ENCODE data around the gene KANK2.
"Not testable (repeated sequence)": the region's sequence is repeated elsewhere in the genome, so short reads cannot be mapped to it uniquely, and the experiment has no call there.

The KANK2 gene

DNA sequence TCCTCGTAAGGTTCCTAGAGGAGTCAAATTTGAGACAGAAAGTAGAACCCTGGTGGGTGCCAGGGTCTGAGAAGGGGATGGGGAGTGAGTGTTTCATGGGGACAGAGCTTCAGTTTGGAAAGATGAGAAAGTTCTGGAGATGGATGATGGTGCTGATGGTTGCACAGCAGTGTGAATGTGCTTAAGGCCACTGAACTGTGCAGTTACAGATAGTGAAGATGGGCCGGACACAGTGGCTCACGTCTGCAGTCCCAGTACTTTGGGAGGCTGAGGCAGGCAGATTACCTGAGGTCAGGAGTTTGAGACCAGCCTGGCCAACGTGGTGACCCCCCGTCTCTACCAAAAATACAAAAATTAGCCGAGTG, 42.7 kb downstream of the KANK2 start:
- H3K27ac Mint-ChIP-seq (ENCODE audit: low read depth), result peak overlapping the region; percentile 67
- DNase-seq (ENCODE audit: low spot score in 2 of 2) (no peak), ATAC-seq (replicated peaks; ENCODE audit: extremely low read depth, poor library complexity, severe bottlenecking) (no peak)
- no peaks in the 10 kb centered on the region for H3K27me3 Mint-ChIP-seq
- H3K9me3 Mint-ChIP-seq, result no peaks in the 10 kb centered on the region
- peaks cover 14% of the 10 kb centered on the region for H3K4me1 Mint-ChIP-seq
- H3K4me3 Mint-ChIP-seq, result peak overlapping the region; percentile 71
- H3K36me3 Mint-ChIP-seq (ENCODE audit: insufficient read depth), result peaks cover 5% of the 10 kb centered on the region

DNA sequence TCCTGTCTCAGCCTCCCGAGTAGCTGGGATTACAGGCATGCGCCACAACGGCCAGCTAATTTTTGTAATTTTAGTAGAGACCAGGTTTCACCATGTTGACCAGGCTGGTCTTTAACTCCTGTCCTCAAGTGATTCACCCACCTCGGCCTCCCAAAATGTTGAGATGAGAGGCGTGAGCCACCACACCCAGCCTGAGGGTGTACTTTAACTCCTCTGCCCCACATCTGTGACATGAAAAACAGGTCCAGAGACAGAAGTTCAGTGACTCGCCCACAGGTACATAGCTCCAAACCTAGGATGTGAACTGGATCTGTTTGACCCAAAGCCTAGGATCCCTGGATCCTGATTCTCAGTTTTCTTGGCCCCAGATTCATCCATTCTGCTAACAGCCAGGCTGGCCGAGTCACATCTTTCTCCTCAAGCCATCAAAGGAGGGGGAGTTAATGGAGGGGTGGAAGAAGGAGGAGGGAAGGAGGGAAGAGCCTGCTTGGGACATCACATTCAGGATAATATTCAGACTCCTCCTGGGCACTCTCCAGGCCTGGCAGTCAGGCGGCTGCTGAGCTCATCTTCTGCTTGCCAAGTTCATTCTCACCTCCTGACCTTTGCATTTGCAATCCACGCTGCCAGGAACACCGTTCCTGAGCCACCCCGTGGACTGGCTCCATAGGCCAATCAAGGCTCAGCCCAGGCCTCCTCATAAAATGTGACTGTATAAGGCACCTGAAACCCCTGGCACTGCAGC, 44.9 kb downstream of the KANK2 start:
- H3K4me1 Mint-ChIP-seq, result peaks cover 14% of the 10 kb centered on the region
- H3K4me3 Mint-ChIP-seq, result no peak overlapping the region
- H3K27me3 Mint-ChIP-seq, result no peaks in the 10 kb centered on the region
- no peak for ATAC-seq (replicated peaks; ENCODE audit: extremely low read depth, poor library complexity, severe bottlenecking)
- no peak overlapping the region for H3K27ac Mint-ChIP-seq (ENCODE audit: low read depth)
- no peaks in the 10 kb centered on the region for H3K9me3 Mint-ChIP-seq
- H3K36me3 Mint-ChIP-seq (ENCODE audit: insufficient read depth), result peaks cover 8% of the 10 kb centered on the region
- no peak for DNase-seq (ENCODE audit: low spot score in 2 of 2)

DNA sequence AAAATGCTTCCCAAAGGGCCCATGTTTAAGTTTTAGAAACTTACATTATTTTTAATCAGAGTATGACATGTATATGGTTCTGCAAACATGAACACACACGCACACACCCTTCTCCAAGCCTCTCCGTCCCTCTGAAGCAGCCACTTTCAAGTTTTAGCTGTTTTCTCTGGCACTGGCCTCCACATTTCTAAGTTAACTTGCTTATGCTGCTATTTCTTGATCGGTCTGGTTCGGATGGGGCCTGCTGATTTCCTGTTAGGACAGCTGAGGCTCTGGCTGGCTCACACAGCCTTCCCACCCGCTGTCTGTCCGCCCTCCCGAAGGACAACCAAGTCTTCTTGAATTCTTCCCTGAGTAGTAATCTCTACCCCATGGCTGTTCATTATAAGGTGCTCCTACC, 46.2 kb downstream of the KANK2 start:
- DNase-seq (ENCODE audit: low spot score in 2 of 2), result no peak
- H3K36me3 Mint-ChIP-seq (ENCODE audit: insufficient read depth), result peaks cover 8% of the 10 kb centered on the region
- no peak for ATAC-seq (replicated peaks; ENCODE audit: extremely low read depth, poor library complexity, severe bottlenecking)
- H3K4me1 Mint-ChIP-seq, result peaks cover 14% of the 10 kb centered on the region
- H3K4me3 Mint-ChIP-seq, result no peak overlapping the region
- no peaks in the 10 kb centered on the region for H3K9me3 Mint-ChIP-seq
- H3K27ac Mint-ChIP-seq (ENCODE audit: low read depth), result no peak overlapping the region
- H3K27me3 Mint-ChIP-seq, result no peaks in the 10 kb centered on the region

DNA sequence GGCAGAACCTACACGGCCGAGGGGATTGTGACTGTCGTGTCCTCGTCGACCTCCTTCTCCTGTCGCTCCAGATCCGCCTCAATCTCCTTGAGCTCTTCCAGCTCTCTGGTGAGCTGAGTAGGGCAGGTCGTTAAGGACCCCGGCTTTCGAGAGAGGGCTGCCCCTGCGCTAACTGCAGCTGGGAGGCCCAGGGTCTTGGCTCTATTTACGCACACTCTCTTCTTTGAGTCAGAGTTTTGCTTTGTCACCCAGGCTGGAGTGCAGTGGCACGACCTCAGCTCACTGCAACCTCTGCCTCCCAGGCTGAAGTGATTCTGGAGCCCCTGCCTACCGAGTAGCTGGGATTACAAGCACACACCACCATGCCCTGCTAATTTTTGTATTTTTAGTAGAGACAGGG, 49.3 kb downstream of the KANK2 start:
- Mint-ChIP-seq H3K4me1 (no peaks in the 10 kb centered on the region), H3K27me3 (no peaks in the 10 kb centered on the region), H3K36me3 (ENCODE audit: insufficient read depth) (peaks cover 3% of the 10 kb centered on the region), H3K27ac (ENCODE audit: low read depth) (no peak overlapping the region), H3K4me3 (no peak overlapping the region), H3K9me3 (no peaks in the 10 kb centered on the region)
- ATAC-seq (replicated peaks; ENCODE audit: extremely low read depth, poor library complexity, severe bottlenecking) (no peak), DNase-seq (ENCODE audit: low spot score in 2 of 2) (no peak)

DNA sequence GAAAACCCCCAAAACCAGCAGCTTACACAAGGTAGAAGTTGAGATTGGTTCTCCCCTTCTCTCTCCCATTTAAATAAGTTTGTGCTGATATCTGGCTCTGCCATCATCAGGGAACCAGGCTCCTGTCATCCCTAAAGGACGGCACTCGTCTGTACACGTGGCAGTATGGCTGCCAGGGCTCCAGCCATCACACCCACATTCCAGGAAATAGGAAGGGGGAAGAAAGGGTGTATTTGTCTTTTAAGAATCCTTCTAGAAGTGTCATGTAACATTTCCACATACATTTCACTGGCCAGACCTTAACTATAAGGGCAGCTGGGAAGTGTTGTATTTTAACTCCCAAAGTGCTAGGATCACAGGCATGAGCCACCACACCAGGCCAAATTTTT, 51.8 kb downstream of the KANK2 start:
- Mint-ChIP-seq H3K27me3 (no peaks in the 10 kb centered on the region), H3K4me3 (no peak overlapping the region), H3K27ac (ENCODE audit: low read depth) (no peak overlapping the region), H3K36me3 (ENCODE audit: insufficient read depth) (peaks cover 3% of the 10 kb centered on the region), H3K4me1 (no peaks in the 10 kb centered on the region), H3K9me3 (no peaks in the 10 kb centered on the region)
- ATAC-seq (replicated peaks; ENCODE audit: extremely low read depth, poor library complexity, severe bottlenecking) (no peak), DNase-seq (ENCODE audit: low spot score in 2 of 2) (no peak)

DNA sequence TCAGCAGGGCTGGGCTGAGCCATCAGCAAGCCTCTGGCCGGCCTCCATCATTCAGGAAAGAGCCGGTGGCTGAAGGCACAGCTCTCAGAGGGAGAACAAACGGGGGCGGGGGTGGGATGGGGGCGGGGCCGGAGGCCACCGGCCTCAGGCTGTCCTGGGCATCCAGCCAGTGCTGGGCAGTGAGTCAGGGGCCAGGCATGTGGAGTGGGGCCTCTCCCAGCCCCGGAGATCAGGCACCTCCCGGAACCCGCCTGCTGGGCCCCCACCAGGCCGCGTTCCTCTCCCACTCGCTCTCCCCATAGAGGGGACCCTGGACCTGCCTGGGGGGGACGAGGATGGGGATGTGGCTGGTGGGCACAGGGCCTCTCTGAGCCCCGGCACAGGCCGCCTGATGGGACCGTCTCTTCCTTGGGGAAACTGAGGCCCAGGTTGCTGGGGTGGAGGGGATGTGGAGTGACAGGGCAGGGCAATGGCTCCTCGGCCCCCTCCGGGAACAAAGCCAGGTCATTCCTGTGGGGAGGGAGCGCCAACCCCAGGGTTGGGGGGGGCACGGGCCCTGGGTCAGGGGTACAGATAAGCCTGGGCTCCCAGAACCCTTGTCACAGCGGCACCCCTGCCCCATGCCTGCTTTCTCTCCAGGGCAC, 54.7 kb downstream of the KANK2 start:
- H3K27me3 Mint-ChIP-seq, result no peaks in the 10 kb centered on the region
- no peaks in the 10 kb centered on the region for H3K36me3 Mint-ChIP-seq (ENCODE audit: insufficient read depth)
- H3K9me3 Mint-ChIP-seq, result no peaks in the 10 kb centered on the region
- H3K27ac Mint-ChIP-seq (ENCODE audit: low read depth), result no peak overlapping the region
- H3K4me1 Mint-ChIP-seq, result peaks cover 6% of the 10 kb centered on the region
- DNase-seq (ENCODE audit: low spot score in 2 of 2) (no peak), ATAC-seq (replicated peaks; ENCODE audit: extremely low read depth, poor library complexity, severe bottlenecking) (no peak)
- H3K4me3 Mint-ChIP-seq, result no peak overlapping the region

DNA sequence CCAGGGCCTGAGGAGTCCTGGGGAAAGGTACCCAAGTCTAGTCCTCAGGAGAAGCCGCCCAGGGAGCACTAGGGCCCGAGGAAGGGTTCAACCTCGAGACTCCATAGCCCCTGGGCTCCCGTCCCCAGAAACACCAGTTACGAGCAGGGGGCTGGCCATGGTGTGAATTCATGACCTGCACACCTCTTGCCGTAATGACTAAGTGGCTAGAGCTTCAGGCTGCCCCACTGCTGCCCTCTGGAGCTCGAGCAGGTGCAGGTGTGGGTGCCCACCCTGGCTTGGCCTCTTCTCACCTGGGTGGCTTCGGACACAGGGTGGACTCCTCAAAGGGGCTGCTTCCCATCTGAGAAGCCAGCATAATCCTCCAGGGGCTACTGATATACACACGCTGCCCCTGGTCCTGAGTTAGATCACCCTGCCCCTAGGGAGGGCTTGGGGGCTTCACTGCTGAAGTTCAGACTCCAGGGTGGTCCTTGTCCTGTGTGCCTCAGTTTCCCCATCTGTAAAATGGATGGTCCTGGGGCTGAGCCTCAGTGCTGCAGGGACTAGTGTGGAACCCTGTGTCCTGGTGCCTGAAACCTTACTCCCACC, 55.3 kb downstream of the KANK2 start:
- Mint-ChIP-seq H3K36me3 (ENCODE audit: insufficient read depth) (no peaks in the 10 kb centered on the region), H3K27ac (ENCODE audit: low read depth) (no peak overlapping the region), H3K9me3 (no peaks in the 10 kb centered on the region), H3K4me1 (peaks cover 8% of the 10 kb centered on the region), H3K4me3 (no peak overlapping the region), H3K27me3 (no peaks in the 10 kb centered on the region)
- ATAC-seq (replicated peaks; ENCODE audit: extremely low read depth, poor library complexity, severe bottlenecking) (no peak), DNase-seq (ENCODE audit: low spot score in 2 of 2) (no peak)

DNA sequence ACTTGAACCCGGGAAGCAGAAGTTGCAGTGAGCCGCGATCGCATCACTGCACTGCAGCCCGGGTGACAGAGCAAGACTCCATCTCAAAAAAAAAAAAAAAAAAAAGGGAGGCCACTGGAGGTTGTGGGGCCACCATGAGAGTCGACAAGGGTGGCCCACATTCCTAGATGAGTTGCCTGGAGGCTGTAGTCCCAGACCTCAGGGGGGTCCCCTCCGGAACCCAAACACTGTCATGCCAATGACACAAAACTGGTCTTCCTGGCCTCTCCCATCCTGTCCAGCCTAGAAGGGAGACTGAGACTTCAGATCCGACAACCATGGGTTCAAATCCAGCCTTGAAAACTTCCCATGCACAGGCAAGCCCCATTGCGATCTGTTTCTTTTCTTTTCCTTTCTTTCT, 56.4 kb downstream of the KANK2 start:
- Mint-ChIP-seq H3K4me1 (peaks cover 8% of the 10 kb centered on the region), H3K9me3 (no peaks in the 10 kb centered on the region), H3K27ac (ENCODE audit: low read depth) (no peak overlapping the region), H3K4me3 (no peak overlapping the region), H3K36me3 (ENCODE audit: insufficient read depth) (no peaks in the 10 kb centered on the region), H3K27me3 (no peaks in the 10 kb centered on the region)
- DNase-seq (ENCODE audit: low spot score in 2 of 2) (no peak), ATAC-seq (replicated peaks; ENCODE audit: extremely low read depth, poor library complexity, severe bottlenecking) (no peak)

DNA sequence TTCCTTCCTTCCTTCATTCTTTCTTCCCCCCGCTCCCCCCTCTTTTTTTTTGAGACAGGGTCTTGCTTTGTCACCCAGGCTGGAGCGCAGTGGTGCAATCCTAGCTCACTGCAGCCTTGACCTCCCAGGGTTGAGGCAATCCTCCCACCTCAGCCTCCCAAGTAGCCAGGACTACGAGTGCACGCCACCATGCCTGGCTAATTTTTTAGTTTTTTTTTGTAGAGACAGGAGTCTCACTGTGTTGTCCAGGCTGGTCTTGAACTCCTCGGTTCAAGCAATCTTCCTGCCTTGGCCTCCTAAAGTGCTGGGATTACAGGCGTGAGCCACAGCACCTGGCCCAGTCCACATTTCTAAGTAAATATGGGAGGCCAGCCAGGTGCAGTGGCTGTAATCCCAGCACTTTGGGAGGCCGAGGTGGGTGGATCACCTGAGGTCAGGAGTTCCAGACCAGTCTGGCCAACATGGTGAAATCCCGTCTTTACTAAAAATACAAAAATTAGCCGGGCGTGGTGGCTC, 57.3 kb downstream of the KANK2 start:
- not testable (repeated sequence) for H3K36me3 Mint-ChIP-seq (ENCODE audit: insufficient read depth); H3K27me3 Mint-ChIP-seq; H3K9me3 Mint-ChIP-seq; H3K4me1 Mint-ChIP-seq; ATAC-seq (replicated peaks; ENCODE audit: extremely low read depth, poor library complexity, severe bottlenecking); DNase-seq (ENCODE audit: low spot score in 2 of 2); H3K4me3 Mint-ChIP-seq
- peak overlapping the region; percentile 30 for H3K27ac Mint-ChIP-seq (ENCODE audit: low read depth)

DNA sequence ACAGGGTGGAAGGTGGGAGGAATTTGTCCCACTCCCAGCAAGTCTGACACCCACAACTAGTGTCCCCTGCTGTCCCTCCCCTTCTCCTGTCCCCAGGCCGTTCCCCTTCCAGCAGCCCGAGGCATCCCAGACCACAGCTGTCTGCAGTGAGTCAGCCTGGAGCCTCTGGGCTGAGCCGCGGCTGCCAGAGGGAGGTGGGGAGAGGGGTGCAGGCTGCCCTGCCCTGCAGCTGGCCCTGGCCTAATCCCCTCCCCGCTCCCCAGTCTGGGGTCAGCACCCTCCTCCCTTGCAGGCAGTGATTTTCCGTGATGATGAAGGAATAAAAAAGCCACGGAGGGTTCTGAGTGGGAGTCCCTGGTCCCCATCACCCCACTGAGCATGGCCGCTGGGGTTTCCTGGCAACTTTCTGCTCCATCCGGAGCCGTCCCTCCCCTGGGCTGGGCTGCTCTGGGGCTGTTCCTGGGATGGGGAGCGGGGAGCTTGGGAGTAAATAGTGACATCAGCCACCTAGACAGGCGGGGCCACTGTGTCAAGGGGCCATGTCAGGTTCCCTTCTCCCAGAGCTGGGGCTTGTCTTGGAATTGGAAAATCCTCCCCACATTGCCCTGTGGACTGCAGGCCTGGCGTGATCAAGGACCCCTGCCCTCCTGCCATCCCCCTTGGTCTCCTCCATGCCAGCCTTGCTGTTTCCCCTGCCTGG, 58.6 kb downstream of the KANK2 start:
- Mint-ChIP-seq H3K27ac (ENCODE audit: low read depth) (no peak overlapping the region), H3K4me1 (peaks cover 8% of the 10 kb centered on the region), H3K27me3 (no peaks in the 10 kb centered on the region), H3K4me3 (no peak overlapping the region), H3K36me3 (ENCODE audit: insufficient read depth) (no peaks in the 10 kb centered on the region), H3K9me3 (no peaks in the 10 kb centered on the region)
- ATAC-seq (replicated peaks; ENCODE audit: extremely low read depth, poor library complexity, severe bottlenecking) (no peak), DNase-seq (ENCODE audit: low spot score in 2 of 2) (no peak)

DNA sequence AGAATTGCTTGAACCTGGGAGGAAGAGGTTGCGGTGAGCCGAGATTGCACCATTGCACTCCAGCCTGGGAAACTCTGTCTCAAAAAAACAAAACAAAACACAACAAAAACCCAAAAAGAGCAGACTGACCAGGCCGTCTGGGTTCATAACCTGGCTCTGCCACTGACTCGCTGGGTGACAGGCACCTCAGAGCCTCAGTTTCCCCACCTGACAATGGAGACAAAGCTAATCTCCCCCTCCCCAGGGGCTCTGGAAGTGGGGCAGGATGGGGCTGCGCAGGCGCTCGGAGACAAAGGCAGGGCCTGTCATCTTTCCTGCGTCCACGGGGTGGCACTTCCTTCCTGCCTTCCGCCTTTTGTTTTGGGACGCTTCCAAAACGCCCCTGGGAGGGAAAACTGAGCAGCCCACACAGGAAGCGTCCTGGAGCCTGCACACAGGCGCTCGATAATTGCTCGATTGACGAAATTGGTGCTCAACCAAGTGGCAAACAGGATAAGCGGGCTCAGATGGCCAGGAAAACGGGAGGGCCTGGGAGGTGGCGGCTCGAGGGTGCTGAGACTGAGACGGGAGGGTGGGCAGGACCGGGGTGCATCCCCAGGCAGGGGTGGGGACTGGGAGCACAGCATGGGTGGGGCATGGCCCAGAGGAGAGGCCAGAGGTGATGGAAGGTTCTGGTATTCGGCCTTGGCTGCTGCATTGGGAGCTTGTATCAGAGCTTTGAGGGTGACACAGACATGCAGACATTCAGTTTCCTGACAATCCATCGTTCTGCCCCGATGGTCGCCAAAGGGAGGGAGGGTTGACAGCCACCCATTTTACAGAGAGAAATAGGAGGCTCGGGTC, 59.6 kb downstream of the KANK2 start:
- Mint-ChIP-seq H3K9me3 (no peaks in the 10 kb centered on the region), H3K4me3 (peak overlapping the region; percentile 79), H3K27me3 (no peaks in the 10 kb centered on the region), H3K36me3 (ENCODE audit: insufficient read depth) (no peaks in the 10 kb centered on the region), H3K4me1 (peaks cover 8% of the 10 kb centered on the region), H3K27ac (ENCODE audit: low read depth) (peak overlapping the region; percentile 16)
- DNase-seq (ENCODE audit: low spot score in 2 of 2) (peak; percentile 16 to 31), ATAC-seq (replicated peaks; ENCODE audit: extremely low read depth, poor library complexity, severe bottlenecking) (peak; percentile 64)

Measured in central memory CD8-positive, alpha-beta T cell (primary cell).